ENCODE data around the gene ATAD3C.
"Not testable (repeated sequence)": the region's sequence is repeated elsewhere in the genome, so short reads cannot be mapped to it uniquely, and the experiment has no call there.

ATAD3C gene

DNA sequence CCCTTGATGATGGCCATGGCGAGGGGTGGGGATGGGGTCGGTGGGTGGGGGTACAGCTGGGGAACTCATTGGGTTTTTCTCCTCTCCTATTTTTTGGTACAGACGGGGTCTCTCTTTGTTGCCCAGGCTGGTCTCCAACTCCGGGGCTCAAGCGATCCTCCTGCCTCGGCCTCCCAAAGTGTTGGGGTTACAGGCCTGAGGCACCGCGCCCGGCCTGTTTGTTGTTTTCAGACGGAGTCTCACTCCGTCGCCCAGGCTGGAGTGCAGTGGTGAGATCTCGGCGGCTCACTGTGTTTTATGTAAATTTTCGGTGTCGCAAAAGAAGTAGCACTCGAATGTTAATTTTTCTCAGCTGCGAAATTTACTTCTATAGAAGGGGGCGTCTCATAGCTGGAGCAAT, 2.9 kb upstream of the ATAD3C start:
- H3K9me3 ChIP-seq (ENCODE audit: control insufficient read depth in 5 of 5, low read length in 5 of 5); H3K27me3 ChIP-seq (ENCODE audit: control insufficient read depth in 5 of 5, insufficient read depth in 4 of 5, low read length in 5 of 5); H3K4me1 ChIP-seq (ENCODE audit: control insufficient read depth in 5 of 5, insufficient read depth in 5 of 5, low read length in 5 of 5); H3K4me3 ChIP-seq (ENCODE audit: low read depth in 1 of 5, low read length in 5 of 5); H3K36me3 ChIP-seq (ENCODE audit: control insufficient read depth in 5 of 5, insufficient read depth in 5 of 5, low read length in 5 of 5); H3K27ac ChIP-seq (ENCODE audit: low read depth, low read length); H3K9ac ChIP-seq (ENCODE audit: low read length in 5 of 5): not testable (repeated sequence)

DNA sequence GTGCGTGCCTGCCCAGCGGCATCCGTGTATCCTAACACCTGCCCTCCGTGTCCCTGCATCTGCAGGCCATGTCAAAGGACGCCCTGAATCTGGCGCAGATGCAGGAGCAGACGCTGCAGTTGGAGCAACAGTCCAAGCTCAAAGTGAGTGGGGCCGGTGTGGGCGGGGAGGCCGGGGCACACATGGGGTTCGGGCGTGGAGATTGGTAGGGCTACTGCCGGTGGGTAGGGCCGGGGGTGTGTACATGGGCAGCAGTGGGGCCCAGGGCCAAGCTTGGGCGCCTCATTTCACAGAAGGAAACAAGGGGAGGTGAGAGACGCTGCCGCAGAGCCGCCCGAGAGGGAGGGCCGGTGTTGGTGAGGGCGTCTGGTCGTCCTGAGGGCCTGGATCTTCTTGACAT, 1.1 kb downstream of the ATAD3C start:
- H3K9me3 ChIP-seq (ENCODE audit: control insufficient read depth in 5 of 5, low read length in 5 of 5); H3K4me1 ChIP-seq (ENCODE audit: control insufficient read depth in 5 of 5, insufficient read depth in 5 of 5, low read length in 5 of 5); H3K9ac ChIP-seq (ENCODE audit: low read length in 5 of 5); H3K27ac ChIP-seq (ENCODE audit: low read depth, low read length); H3K27me3 ChIP-seq (ENCODE audit: control insufficient read depth in 5 of 5, insufficient read depth in 4 of 5, low read length in 5 of 5); H3K4me3 ChIP-seq (ENCODE audit: low read depth in 1 of 5, low read length in 5 of 5); H3K36me3 ChIP-seq (ENCODE audit: control insufficient read depth in 5 of 5, insufficient read depth in 5 of 5, low read length in 5 of 5): not testable (repeated sequence)

DNA sequence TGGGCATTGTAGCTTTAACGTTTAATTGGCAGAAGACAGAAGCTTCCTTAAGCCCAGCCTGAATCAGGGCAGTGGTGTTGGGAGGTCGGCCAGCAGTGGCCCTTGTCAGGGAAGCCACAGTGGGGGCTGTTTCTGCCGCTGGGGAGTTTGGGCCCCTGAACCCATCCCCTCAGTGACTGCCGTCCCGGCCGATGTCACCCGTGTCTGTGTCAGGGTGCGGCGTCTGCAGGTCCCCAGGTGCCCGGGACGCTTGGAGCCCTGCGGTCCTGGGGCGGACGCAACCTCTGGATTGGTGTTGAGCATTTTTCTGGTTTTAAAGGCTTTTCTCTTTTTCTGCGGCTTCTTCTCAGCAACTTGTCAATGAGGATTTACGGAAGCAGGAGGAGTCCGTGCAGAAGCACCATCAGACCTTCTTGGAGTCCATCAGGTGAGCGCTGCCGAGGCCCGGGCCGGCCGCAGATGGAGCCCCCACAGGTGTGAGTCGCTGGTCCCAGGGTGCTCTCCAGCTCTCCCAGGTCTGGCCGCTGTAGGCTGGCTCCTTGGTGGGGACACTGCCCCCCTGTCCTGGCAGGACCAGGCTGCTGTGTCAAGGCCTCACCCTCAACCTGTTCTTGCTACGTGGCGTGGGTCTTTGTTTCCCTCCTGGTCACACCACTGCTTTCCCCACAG, 2.3 kb downstream of the ATAD3C start:
- H3K36me3 ChIP-seq (ENCODE audit: control insufficient read depth in 5 of 5, insufficient read depth in 5 of 5, low read length in 5 of 5): no peaks in the 10 kb centered on the region
- no peaks in the 10 kb centered on the region for H3K9me3 ChIP-seq (ENCODE audit: control insufficient read depth in 5 of 5, low read length in 5 of 5)
- no peaks in the 10 kb centered on the region for H3K4me1 ChIP-seq (ENCODE audit: control insufficient read depth in 5 of 5, insufficient read depth in 5 of 5, low read length in 5 of 5)
- no peak overlapping the region for H3K4me3 ChIP-seq (ENCODE audit: low read depth in 1 of 5, low read length in 5 of 5)
- no peak overlapping the region for H3K27ac ChIP-seq (ENCODE audit: low read depth, low read length)
- H3K9ac ChIP-seq (ENCODE audit: low read length in 5 of 5): no peak overlapping the region
- no peaks in the 10 kb centered on the region for H3K27me3 ChIP-seq (ENCODE audit: control insufficient read depth in 5 of 5, insufficient read depth in 4 of 5, low read length in 5 of 5)

DNA sequence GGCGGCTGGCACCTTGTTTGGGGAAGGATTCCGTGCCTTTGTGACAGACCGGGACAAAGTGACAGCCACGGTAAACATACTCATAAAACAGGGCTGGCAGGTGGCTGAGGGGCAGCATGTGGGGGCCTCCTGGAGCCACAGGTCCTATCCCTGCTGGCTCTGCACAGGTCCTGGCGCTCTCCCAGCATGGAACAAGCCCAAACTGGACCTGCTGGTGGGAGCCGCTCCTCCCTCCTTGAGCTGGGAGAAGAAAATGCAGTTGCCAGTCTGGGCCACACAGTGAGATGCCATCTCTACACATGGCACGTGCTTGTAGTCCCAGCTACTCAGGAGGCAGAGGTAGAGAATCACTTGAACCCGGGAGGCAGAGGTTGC, 2.9 kb downstream of the ATAD3C start:
- not testable (repeated sequence) for H3K27ac ChIP-seq (ENCODE audit: low read depth, low read length); H3K27me3 ChIP-seq (ENCODE audit: control insufficient read depth in 5 of 5, insufficient read depth in 4 of 5, low read length in 5 of 5); H3K9me3 ChIP-seq (ENCODE audit: control insufficient read depth in 5 of 5, low read length in 5 of 5); H3K9ac ChIP-seq (ENCODE audit: low read length in 5 of 5); H3K4me1 ChIP-seq (ENCODE audit: control insufficient read depth in 5 of 5, insufficient read depth in 5 of 5, low read length in 5 of 5); H3K36me3 ChIP-seq (ENCODE audit: control insufficient read depth in 5 of 5, insufficient read depth in 5 of 5, low read length in 5 of 5); H3K4me3 ChIP-seq (ENCODE audit: low read depth in 1 of 5, low read length in 5 of 5)

DNA sequence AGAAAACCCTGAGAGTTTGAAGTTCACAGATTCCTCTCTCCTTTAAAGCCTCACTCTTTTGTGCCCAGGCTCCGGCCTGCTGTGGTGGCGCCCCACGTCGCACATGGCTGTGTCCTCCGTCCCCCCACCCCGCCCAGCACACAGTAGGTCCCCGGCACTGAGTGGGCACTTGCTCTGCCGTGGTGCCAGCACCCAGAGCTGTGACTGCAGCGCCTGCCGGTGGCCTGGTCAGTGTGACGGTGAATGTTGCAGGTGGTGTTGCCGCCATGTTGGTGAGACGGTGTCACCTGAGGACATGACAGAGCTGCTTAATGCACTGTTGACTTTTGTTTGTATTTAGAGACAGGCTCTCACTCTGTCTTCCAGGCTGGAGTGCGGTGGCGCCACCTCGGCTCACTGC, 3.4 kb downstream of the ATAD3C start:
- Histone ChIP-seq H3K27me3 (ENCODE audit: control insufficient read depth in 5 of 5, insufficient read depth in 4 of 5, low read length in 5 of 5) (no peaks in the 10 kb centered on the region), H3K4me1 (ENCODE audit: control insufficient read depth in 5 of 5, insufficient read depth in 5 of 5, low read length in 5 of 5) (no peaks in the 10 kb centered on the region), H3K9me3 (ENCODE audit: control insufficient read depth in 5 of 5, low read length in 5 of 5) (no peaks in the 10 kb centered on the region), H3K36me3 (ENCODE audit: control insufficient read depth in 5 of 5, insufficient read depth in 5 of 5, low read length in 5 of 5) (no peaks in the 10 kb centered on the region), H3K9ac (ENCODE audit: low read length in 5 of 5) (no peak overlapping the region), H3K27ac (ENCODE audit: low read depth, low read length) (no peak overlapping the region), H3K4me3 (ENCODE audit: low read depth in 1 of 5, low read length in 5 of 5) (no peak overlapping the region)

- H3K4me3 ChIP-seq (ENCODE audit: low read depth in 1 of 5, low read length in 5 of 5); H3K9ac ChIP-seq (ENCODE audit: low read length in 5 of 5); H3K27ac ChIP-seq (ENCODE audit: low read depth, low read length); H3K4me1 ChIP-seq (ENCODE audit: control insufficient read depth in 5 of 5, insufficient read depth in 5 of 5, low read length in 5 of 5); H3K27me3 ChIP-seq (ENCODE audit: control insufficient read depth in 5 of 5, insufficient read depth in 4 of 5, low read length in 5 of 5); H3K9me3 ChIP-seq (ENCODE audit: control insufficient read depth in 5 of 5, low read length in 5 of 5); H3K36me3 ChIP-seq (ENCODE audit: control insufficient read depth in 5 of 5, insufficient read depth in 5 of 5, low read length in 5 of 5): not testable (repeated sequence)
These were observed 5.0 kb downstream of the ATAD3C start for GRCh38 chr1:1454286-1455056.

- H3K4me1 ChIP-seq (ENCODE audit: control insufficient read depth in 5 of 5, insufficient read depth in 5 of 5, low read length in 5 of 5): no peaks in the 10 kb centered on the region
- H3K9ac ChIP-seq (ENCODE audit: low read length in 5 of 5): no peak overlapping the region
- H3K27ac ChIP-seq (ENCODE audit: low read depth, low read length): no peak overlapping the region
- no peaks in the 10 kb centered on the region for H3K27me3 ChIP-seq (ENCODE audit: control insufficient read depth in 5 of 5, insufficient read depth in 4 of 5, low read length in 5 of 5)
- no peaks in the 10 kb centered on the region for H3K9me3 ChIP-seq (ENCODE audit: control insufficient read depth in 5 of 5, low read length in 5 of 5)
- H3K4me3 ChIP-seq (ENCODE audit: low read depth in 1 of 5, low read length in 5 of 5): no peak overlapping the region
- H3K36me3 ChIP-seq (ENCODE audit: control insufficient read depth in 5 of 5, insufficient read depth in 5 of 5, low read length in 5 of 5): no peaks in the 10 kb centered on the region
These were observed 5.9 kb downstream of the ATAD3C start for GRCh38 chr1:1455366-1455884.

DNA sequence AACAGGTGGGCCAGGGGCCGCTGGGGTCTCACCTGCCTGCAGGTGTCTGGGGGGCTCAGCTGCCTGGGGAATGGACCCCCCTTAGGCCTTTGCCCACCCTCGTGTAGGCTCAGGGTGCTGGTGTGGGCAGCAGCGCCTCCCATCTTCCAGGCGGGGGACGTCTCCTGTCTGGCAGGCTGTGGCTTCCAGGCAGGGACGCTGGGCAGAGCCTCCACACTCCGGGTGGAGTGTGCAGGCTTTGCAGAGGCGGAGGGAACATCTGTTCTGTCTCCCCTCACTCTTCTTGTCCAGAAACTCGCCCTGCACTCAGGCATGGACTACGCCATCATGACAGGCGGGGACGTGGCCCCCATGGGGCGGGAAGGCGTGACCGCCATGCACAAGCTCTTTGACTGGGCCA, 6.4 kb downstream of the ATAD3C start:
- H3K36me3 ChIP-seq (ENCODE audit: control insufficient read depth in 5 of 5, insufficient read depth in 5 of 5, low read length in 5 of 5); H3K27ac ChIP-seq (ENCODE audit: low read depth, low read length); H3K4me1 ChIP-seq (ENCODE audit: control insufficient read depth in 5 of 5, insufficient read depth in 5 of 5, low read length in 5 of 5); H3K4me3 ChIP-seq (ENCODE audit: low read depth in 1 of 5, low read length in 5 of 5); H3K27me3 ChIP-seq (ENCODE audit: control insufficient read depth in 5 of 5, insufficient read depth in 4 of 5, low read length in 5 of 5); H3K9me3 ChIP-seq (ENCODE audit: control insufficient read depth in 5 of 5, low read length in 5 of 5); H3K9ac ChIP-seq (ENCODE audit: low read length in 5 of 5): not testable (repeated sequence)

- H3K9me3 ChIP-seq (ENCODE audit: control insufficient read depth in 5 of 5, low read length in 5 of 5); H3K9ac ChIP-seq (ENCODE audit: low read length in 5 of 5); H3K27ac ChIP-seq (ENCODE audit: low read depth, low read length); H3K4me1 ChIP-seq (ENCODE audit: control insufficient read depth in 5 of 5, insufficient read depth in 5 of 5, low read length in 5 of 5); H3K27me3 ChIP-seq (ENCODE audit: control insufficient read depth in 5 of 5, insufficient read depth in 4 of 5, low read length in 5 of 5); H3K36me3 ChIP-seq (ENCODE audit: control insufficient read depth in 5 of 5, insufficient read depth in 5 of 5, low read length in 5 of 5); H3K4me3 ChIP-seq (ENCODE audit: low read depth in 1 of 5, low read length in 5 of 5): not testable (repeated sequence)
These were observed 7.3 kb downstream of the ATAD3C start for GRCh38 chr1:1456683-1457255.

- H3K9me3 ChIP-seq (ENCODE audit: control insufficient read depth in 5 of 5, low read length in 5 of 5); H3K4me3 ChIP-seq (ENCODE audit: low read depth in 1 of 5, low read length in 5 of 5); H3K27ac ChIP-seq (ENCODE audit: low read depth, low read length): not testable (repeated sequence)
These were observed 9.7 kb downstream of the ATAD3C start for GRCh38 chr1:1459156-1459555.

More at GRCh38 chr1:1459156-1459555, 9.7 kb downstream of the ATAD3C start:
- not testable (repeated sequence) for H3K27me3 ChIP-seq (ENCODE audit: control insufficient read depth in 5 of 5, insufficient read depth in 4 of 5, low read length in 5 of 5); H3K9ac ChIP-seq (ENCODE audit: low read length in 5 of 5); H3K36me3 ChIP-seq (ENCODE audit: control insufficient read depth in 5 of 5, insufficient read depth in 5 of 5, low read length in 5 of 5)
- H3K4me1 ChIP-seq (ENCODE audit: control insufficient read depth in 5 of 5, insufficient read depth in 5 of 5, low read length in 5 of 5): peaks cover 0 to 16% (median 12%) of the 10 kb centered on the region in 5 donors
